Fibroblast of lung (primary cell): ENCODE results near the gene TIPRL.

Experiments
- EZH2 ChIP-seq: IDR thresholded peaks from 2 replicates; pipeline ENCODE4 v1.5.1; 2012; ENCODE audit warnings: low read length, control low read depth, mild to moderate bottlenecking; ENCODE audit errors: missing control alignments
- TF ChIP-seq, protein P1 (sequence below), 2 donors: IDR thresholded peaks in 1 of 2; conservative IDR thresholded peaks in 1 of 2; 1 replicate in 1 of 2; 2 replicates in 1 of 2; pipeline ENCODE4 v1.5.1; 2011 to 2012; ENCODE audit warnings: low read length in 2 of 2, control low read depth in 1 of 2, inconsistent platforms in 1 of 2, low read depth in 1 of 2, mild to moderate bottlenecking in 1 of 2

DNA sequence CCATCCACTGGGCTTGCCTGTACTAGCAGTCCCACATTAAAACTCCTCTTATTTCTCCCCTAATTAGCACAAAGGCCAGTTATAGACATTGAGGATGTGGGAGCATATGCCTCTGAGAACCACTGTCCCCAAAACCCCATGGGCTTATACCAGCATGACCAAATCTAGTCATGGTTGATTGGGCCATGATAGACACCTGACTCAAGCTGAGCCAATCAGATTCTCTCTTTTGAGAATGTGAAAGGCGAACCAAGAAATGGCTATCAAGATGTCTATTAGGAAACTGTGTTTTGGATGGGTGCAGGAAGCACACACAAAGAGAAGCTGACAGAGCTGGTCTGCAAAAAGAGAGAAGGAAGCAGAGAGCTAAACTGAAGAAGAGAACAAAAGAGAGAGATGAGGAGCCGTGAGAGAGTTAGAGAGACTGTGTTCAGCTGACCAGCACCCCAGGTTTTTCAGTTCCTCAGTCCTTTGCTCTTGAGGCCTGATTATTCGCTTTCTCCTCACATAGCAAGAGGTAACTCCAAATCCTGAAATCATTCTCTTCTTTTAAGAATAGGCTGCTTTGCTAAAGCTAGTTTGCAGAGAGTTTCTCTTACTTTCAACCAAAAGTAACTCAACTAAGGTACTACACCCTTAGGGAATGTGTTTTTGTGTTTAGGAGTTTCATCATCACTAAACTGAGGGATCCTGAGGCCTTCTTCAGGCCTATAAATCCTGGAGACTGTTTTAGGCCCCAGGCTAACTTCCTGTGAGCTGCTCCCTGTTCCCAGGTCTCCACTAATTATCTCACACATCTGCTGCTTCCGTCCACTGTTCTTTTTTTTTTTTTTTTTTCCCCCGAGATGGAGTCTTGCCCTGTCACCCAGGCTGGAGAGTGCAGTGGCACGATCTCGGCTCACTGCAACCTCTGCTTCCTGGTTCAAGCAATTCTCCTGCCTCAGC lies 7.9 kb upstream of the TIPRL start:
- TF ChIP-seq, protein P1, sequence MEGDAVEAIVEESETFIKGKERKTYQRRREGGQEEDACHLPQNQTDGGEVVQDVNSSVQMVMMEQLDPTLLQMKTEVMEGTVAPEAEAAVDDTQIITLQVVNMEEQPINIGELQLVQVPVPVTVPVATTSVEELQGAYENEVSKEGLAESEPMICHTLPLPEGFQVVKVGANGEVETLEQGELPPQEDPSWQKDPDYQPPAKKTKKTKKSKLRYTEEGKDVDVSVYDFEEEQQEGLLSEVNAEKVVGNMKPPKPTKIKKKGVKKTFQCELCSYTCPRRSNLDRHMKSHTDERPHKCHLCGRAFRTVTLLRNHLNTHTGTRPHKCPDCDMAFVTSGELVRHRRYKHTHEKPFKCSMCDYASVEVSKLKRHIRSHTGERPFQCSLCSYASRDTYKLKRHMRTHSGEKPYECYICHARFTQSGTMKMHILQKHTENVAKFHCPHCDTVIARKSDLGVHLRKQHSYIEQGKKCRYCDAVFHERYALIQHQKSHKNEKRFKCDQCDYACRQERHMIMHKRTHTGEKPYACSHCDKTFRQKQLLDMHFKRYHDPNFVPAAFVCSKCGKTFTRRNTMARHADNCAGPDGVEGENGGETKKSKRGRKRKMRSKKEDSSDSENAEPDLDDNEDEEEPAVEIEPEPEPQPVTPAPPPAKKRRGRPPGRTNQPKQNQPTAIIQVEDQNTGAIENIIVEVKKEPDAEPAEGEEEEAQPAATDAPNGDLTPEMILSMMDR (conservative IDR thresholded peaks at IDR 0.05 in 1 of 2, IDR thresholded peaks at IDR 0.05 in 1 of 2; ENCODE audit: low read depth in 1 of 2, low read length in 2 of 2) = no peak
- no peak for TF ChIP-seq EZH2
